ENCODE results near the gene KCNK3.

Gene KCNK3

DNA sequence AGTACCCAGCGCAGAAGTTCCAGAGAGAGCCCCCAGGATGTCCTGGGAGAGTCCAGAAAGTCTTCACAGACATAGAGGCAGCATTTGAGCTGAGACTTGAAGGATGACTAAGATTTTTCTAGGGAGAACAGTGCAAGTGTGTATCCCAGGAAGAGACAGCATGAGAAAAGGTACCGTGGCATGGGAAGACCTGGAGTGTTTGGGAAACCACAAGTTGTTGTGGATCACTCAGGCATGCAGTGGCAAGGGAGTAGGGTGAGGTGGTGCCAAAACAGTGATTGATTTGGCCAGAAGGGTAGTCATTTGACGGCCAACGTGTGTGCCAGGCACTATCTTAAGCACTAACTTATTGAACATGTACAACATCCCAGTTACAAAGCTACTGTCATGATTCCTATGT lies 24.5 kb upstream of the KCNK3 start:
- no peak for DNase-seq

DNA sequence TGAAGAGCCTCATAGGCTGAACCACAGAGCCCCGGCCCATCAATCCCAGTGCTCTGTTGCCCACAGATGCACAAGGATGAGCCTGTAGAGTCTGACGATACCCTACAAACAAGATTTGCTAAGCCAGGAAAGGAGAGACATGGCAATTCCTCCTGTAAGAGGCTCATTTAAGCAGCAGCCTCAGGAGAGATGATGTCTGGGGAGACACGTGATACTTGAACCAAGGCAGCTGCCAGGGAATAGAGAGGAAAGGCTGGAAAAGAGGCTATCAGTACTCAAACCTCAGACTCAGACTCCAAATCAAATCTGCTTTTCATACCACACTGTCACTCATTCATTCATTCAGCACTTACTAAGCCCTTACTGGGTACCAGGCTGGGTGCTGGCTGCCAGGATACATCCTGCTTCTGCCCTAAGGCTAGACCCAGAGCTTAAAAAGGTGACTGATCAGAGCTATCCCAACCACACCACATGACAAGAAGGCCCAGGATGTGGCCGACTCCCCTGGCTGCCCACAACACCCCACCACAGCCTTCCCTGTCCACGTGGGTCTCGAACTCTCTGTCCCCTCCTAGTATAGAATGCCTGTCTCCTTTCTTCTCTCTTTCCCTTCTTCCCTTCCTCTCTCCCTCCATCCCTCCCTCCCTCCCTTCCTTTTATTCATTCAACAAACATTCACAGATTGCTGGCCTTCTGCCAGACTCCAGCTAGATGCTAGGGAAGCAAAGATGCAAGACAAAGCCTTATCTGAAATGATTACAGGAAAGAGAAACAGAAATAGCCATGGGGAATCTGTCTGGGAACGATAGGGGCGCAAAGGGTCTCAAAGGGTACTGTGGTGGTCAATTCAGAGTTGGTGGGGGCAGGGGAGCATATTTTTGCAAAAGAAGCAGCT lies 23.4 kb upstream of the KCNK3 start:
- DNase-seq: no peak

DNA sequence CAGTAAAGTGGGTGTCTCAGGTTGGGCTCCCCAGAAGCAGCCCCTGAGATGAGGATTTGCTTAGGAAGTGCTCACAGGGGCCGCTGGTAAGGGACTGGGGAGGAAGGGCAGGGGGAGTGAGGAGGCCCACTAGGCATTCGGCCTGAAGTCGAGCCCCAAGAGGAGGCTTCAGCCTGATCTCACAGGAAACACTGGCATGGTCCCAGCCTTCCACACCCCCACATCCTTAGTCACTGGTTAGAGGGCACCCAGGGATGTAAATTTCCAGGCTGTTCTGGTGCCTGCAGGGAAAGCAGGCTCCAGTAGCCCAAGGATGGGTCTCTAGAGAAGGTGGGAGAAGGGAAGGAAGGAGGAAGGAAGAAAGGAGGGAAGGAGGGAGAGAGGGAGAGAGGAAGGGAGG lies 22.4 kb upstream of the KCNK3 start:
- no peak for DNase-seq

DNA sequence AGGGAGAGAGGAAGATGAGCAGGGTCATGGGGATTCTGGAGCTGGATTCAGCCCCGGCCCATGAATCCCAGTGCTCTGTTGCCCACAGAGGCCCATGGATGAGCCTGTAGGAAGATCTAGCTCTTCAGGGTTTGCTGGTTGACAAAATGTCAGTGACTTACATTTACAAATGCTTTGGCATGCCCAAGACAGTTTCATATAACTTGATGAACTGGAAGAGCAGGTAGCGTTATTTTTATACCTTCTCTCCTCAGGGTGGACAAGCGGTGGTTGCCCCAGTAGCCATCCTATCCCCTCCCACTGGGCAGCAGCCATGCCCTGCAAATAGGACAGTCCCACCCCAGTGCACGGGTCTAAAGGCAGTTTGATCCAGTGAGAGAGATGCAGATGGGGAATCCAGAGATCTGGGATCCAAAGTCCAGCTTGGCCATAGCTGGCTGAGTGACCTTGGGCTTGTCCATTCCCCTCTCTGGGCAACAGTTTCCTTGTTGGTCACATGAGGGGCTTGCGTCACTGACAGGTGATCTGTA lies 21.5 kb upstream of the KCNK3 start:
- no peak for DNase-seq

DNA sequence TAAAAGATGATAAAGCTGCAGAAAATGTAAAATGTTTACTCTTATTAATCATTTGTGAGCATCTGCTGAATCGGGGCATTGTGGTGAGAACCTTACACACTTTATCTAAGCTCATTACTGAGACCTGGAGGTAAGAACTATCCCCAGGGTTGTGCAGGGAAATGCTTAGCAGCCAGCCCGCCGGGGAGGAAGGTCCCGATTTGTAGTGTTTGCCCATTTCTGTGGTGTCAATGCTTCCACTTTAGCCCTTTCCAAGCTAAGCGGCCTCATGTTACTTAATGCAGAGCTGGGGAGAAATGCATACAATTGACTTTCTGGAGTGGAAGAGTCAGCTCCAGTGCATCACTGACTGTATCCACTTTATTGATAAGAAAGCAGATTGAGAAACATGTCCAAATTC lies 20.8 kb upstream of the KCNK3 start:
- no peak for DNase-seq

DNA sequence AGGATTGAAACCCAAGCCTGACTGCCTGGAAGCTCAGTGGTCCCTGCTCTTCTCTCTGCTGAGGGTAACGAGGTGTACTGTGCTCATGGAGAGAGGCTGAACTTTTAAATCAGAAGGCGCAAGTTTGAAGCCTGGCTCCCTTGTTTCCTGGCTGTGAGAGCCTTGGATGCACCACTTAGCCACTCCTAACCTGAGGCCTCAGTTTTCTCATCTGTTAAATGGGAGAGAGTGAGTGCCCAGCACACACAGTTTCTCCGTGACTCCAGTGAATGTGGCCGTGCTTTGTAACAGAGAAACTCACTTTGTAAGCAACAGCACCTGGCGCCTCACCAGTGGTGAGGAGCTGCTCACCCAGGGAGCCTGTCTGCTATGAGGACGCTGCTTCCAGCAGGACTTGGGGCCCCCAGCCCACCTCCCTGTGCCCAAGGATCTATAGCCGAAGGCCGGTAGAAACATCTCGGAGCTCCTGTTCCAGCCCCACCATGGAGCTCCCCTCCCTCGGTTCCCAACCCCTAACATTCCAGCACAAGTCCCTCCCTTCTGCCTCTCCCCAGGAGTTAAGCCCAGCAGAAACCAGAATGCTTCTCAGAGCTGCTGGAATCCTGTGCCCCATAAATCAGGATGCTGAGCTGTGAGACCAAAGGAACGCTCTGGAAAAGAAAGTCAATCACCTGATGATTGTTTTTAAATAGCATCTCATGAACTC lies 20.3 kb upstream of the KCNK3 start:
- no peak for DNase-seq

DNA sequence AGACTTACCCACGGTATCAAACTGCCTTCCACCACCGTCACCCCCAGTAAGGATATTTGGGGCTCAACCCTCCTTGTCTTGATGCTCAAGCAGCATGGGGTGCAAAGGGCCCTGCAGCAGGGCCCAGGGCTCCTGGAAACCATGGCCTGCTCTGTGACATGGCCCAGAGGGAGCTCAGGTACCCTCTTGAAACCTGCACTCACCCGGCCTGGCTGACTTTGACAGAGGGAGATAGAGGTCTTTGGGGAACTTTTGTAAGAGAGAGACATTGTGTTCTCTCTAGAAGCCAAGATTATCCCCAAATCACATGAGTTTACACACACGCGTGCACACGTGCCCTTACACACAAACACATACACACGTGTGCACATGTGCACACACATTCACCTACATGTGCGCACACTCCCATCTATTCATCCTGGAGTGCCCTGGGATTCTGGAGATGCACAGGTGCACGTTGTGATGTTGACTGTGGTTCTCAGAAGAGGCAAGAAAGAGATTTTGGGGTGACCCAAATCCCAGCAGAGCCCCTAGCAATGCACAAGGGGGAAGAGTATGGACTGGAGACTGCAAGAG lies 19.6 kb upstream of the KCNK3 start:
- no peak for DNase-seq

DNA sequence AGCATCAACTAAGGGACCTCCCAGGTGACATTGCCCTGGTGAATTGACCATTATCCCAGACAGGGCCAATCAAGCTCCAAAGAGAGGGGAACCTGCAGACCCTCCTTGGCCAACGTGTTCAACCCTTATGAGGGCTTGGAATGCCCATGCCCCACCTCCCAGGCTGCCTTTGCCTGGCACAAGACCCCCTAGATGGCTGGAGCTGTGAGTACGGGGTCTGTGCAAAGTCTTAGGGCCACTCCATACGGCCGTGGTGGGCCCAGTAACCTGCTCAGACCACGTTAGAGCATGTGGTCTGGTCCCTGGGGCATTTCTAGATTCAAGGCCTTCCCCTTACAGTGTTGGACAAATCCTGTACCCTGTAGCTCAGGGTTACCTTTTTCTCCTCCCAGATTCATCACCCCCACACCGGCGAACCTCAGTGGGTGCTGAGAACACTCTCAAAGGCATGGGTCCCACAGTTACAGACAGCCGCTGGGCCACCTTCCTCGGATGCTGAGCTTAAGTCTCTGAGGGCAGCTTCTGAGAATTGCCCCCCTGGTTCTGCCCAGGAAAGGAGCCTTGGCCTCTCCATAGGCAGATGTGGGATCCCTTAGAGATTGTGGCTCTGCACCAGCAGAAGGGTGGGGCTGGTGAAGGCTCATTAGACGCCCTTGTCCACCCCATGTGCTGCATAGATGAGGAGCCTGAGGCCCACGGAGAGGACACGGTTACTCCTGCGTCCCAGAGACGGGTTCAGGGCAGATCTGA lies 18.3 kb upstream of the KCNK3 start:
- no peak for DNase-seq

DNA sequence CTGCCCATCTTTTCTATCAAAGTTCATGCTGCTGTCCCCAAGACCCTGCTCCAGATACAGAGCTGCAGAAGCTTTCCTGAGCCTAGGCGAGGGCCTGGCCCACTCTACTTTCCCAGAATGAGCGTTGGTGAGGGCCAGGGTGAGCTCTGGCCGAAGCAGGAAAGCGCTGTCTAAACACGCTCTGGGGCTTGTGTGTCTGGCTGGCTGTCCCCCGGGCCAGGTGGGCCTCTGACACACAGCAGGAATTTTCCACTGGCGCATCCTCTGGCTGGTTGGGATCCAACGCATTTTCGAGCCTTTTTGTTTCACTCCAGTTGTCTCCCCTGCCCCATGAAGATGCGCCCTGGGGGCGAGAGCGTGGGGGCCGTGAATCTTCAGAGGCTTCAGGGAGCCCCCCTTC lies 17.8 kb upstream of the KCNK3 start:
- no peak for DNase-seq

DNA sequence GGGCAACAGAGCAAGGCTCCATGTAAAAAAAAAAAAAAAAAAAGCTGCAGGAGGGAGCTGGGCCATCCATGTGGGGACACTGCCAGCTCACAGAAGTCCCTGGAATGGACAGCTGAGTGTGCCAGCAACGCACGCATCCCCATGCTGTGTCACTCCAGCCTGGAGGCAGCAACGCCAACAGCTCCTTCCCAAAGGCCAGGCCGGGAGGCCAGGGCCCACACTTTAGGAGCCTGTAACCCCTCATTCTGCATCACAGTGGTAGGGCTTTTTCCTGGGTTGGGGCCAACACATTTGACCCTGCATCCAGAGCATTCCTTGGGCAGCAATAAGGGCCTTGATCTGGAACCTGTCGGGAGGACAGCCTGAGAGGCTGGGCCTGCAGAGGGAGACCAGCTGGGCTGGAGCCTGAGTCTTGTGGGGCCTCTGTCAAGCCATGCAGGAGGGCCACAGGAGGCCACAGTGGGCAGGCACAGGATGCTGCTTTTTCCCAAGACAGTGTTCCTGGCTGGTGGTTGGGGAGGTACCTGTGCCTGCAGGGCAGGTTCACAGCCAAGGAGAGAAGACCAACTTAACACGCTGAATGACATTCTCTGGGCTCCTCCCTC lies 16.8 kb upstream of the KCNK3 start:
- DNase-seq: no peak

DNA sequence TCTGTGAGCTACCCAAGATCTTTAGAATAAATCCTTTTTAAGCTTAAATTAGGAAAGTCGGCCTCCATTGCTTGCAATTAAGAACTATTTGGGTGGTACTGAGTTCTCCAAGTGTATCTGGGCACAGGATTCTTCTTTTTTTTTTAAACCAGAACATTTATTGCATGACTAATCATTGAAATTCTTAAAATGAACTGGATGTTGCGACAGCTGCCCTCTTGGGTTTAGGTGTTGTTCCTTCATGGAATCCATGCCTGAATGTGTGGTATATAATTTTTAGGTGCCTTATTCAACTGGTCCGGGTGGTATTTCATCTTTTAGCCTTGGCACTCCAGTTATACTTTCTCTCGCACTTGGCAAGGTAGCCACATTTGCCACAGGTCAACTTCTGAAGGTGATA lies 14.5 kb upstream of the KCNK3 start:
- DNase-seq: no peak

DNA sequence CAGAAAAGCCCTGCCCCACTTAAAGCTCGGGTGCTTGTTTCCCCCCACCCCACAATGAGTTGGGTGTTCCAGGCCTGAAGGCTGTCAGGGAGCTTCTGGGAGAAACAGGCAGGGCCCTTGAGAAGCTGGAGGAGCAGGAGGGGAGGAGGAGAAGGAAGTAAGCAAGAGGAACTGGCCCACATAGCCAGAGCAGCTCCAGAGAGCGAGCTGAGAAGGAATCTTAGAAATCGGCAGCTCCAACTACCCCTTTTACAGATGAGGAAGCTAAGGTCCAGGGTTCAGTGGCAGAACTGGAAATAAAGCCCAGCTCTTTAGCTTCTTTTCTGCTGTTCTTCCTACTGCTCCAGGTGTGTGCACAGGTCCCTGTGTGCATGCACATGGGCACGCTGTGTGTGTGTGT lies 12.7 kb upstream of the KCNK3 start:
- no peak for DNase-seq

DNA sequence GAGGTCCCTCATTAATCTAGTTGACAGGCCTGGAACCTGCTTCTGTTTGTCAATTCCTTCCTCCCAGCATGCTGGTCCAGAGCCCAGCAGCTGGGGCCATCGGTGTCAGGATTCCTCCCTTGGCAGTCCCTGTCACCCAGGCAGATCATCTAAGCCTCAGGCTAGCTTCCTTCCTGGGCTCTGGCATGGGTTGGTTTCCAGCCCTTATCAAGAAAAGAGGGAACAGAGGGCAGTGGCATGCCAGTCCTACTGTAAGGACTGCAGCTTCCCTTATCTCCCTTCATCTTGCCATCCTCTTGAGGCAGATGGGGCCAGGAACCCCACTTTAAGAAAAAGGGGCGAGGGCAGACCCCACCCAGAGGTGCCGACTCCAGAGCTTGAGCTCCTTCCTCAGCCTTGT lies 10.9 kb upstream of the KCNK3 start:
- DNase-seq: no peak

DNA sequence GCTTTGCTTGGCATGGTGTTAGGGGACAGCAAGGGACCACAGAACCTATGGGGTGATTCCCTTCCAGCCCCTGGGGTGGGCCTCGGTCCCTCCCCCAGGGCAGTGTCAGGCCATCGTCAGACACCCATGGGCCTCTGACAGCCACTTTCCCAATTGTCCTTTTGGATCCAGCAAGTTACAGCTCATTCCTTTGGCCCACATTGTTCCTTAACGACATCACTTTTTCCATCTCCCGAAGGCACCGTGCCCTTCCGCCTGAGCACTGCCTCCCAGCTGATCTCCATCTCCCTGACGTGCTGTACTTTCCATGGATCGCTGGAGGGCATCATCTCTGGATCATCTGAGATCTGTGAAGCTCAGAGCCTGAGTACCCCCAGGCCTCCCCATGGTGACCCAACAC lies 10.4 kb upstream of the KCNK3 start:
- DNase-seq: no peak

DNA sequence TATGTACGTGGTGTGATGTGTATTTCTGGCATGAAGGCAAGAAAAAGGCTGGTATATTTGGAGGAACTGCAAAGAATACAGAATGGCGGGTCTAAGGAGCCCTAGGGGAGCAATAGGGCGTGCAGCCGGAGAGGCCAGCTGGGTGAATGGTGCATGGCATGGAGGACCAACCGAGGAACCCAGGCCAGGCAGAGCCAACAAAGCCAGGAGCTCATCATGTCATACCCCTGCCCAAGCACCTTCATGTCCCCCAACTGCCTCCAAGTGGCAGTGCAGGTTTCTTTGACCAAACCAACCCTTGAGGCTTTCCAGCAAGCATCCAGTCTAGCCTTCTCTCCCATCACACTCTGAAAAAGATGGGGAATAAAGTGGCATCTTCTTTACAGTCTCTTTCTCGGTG lies 8.9 kb upstream of the KCNK3 start:
- no peak for DNase-seq

DNA sequence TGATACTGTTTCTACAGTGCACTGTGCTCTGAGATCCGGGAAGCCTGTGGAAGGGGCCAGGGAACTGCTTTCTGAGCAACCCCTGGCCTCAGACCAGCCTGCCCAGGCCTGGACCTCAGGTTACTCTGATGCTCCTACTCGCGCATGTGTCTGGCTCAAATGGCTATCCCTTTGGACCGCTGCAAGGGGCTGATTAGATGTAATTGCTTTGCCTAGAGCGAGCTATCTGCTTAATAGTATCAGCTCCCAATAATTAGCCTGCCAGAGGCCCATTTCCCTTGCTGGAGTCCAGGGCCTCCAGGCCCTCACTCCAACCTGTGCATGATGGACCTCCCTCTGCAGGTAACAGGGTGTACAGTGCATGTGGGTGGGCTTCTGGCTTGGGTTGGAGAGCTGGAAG lies 7.2 kb upstream of the KCNK3 start:
- no peak for DNase-seq

DNA sequence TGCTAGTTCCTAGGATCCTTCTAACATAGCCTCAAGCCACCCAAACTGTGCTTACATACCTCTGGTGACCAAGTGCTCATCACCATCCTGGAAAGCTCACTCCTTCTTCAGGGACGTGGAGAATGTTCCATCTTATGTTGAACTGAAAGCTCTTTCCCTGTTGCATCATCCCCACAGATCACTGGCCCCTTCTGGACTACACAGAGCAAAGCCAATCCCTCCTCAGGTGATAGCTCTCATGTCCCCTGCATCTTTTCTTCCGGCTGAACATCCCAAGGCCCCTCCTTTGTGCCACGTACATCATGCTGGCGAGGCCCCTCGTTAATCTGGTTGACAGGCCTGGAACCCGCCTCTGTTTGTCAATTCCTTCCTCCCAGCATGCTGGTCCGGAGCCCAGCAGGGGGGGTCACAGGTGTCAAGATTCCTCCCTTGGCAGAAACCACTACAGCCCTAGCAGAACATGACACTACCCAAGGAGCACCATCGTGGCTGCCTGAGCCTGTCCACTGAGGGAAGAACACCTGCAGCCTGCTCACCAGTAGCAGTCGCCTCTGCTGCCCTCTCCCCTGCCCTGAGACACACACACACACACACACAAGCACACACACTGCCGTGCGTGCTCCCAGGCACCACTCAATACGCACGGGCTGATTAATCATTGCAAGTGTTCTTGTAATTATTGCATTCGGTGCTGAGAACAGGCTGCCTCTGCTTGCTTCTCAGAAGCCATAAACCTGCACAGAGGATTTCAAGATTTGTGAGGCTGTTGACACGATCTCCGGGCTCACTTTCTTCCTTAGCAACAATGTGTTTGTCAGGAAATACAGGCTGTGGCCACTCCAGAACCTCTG lies 6.3 kb upstream of the KCNK3 start:
- no peak for DNase-seq

DNA sequence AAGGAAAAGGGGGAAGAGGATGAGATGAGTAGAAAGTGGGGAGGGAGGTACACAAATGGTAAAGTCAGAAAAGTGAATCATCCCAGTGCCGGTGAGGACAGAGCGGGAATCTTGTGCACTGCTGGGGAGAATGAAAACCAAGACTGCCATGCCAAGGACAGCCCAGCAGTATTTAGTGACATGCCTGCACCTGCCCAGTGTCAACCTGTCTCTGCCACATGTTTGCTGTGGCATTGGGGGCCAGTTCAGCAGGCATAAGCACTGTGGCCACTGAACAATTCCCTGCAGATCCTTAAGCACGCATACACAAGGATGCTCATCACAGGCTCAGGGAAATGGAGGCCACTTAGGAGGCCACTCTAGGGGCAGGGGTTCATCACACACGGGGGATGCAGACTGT lies 5.2 kb upstream of the KCNK3 start:
- no peak for DNase-seq

DNA sequence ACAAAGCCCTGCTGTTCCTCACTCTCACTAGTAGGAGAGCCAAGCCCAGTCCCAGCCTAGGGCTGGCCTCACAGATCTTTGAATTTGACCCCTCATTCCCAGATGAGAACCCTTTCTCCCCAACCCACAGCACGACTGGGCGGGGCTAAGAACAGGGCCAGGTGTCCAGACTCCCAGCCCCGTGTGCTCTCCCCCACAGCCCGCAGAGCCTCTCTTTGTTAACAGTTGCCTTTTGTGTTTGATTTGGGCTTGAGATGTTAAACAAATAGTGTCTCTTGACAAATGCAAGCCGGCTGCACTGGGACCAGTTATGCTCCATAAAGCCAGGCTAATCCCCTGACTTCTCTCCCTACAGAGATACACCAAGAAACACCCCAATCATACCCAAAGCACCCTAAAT lies 4.7 kb upstream of the KCNK3 start:
- DNase-seq: no peak

DNA sequence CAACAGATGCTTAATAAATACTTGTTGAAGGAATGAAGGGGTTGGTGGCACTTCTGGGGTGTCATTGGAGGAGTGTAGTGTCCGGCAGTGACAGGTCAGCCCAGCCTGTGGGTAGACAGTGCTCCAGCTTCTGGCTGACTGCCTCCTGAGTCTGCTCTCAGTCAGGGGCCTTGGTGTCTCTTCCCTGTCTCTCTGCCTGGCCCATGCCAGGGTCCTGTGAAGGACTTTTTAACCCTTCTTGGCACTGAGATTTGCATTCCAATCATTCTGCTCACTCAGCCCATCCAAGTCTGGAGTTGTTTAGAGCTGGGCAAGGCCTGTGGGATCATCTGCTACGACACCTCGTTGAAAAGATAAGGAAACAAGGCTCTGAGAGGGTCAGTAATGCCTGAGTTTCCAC lies 1.4 kb upstream of the KCNK3 start:
- no peak for DNase-seq

DNA sequence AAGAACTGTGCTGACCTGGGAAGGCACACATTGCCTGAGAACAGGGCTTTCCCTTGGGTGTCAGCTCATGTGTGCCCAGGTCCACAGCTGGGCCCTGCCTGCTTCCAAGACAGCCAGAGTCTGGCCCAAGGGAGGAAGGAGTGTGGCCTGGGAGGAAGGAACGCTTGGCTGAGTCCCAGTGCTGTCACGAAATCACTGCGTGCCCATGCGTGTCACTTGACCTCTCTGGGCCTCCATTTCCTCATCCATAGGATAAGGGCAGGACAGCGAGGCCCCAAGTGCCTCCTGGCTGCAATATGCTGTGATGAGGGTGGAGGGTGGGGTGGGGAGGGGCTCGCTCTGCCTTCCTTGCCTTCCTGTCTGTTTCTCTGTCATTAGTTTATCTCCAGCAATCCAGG lies 642 bp upstream of the KCNK3 start:
- DNase-seq: no peak
